ENCODE results near the gene HIGD1C. TPM values are rescaled to one million over a fixed set of nuclear protein-coding genes. Genes with fewer than 3 reads are reported as not detected.

Gene HIGD1C
- total and polyA plus RNA-seq, 2 of the 8 experiments (the other 6 are each of a cell fraction or from before 2014, with no cell fraction given): not detected

DNA sequence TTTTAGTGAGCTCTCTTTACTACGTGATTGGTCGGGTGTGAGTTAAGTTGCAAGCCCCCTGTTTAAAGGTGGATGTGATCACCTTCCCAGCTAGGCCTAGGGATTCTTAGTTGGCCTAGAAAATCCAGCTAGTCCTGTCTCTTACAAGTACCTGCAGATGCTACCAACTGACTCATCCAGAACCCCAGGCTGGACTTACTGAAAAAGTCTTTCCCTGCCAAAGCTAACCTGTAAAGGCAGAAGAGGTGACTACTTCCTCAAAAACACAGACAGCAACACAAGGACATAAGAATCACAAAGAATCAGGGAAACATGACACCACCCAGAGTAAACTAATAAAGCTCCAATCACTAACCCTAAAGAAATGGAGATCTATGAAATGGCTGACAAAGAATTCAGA lies 39.1 kb upstream of the HIGD1C start (continued):
- TF ChIP-seq ASH2L (IDR thresholded peaks at IDR 0.05; ENCODE audit: low read length) (no peak), SAP30 (IDR thresholded peaks at IDR 0.05; ENCODE audit: insufficient read depth, insufficient replicate concordance, low read length) (no peak), POU5F1 (IDR thresholded peaks at IDR 0.05; ENCODE audit: low read depth, low read length) (no peak), POLR2AphosphoS5 (IDR thresholded peaks at IDR 0.05; ENCODE audit: low read depth, low read length) (no peak)

Data from H1 (cell line).